PC-9 (cell line): Measurements from ENCODE around the gene ATG10. TPM values are rescaled to one million over a fixed set of nuclear protein-coding genes. Genes with fewer than 3 reads are reported as not detected.

Source experiments
- BruUV-seq: library from RNA; stranded (reverse); fragments of 400-500 nt; replicated peaks from 2 replicates; lab custom pipeline; 2021; lab: Mats Ljungman, UMichigan
- CTCF ChIA-PET: fragments of 300-600 bp; sonication (Branson Sonifier 250); formaldehyde crosslinking; loops from one replicate; lab custom pipeline; 2022; ENCODE audit warnings: antibody characterized with exemption; lab: Charles Lee
- POLR2A ChIA-PET: fragments of 300-600 bp; sonication (Branson Sonifier 250); formaldehyde crosslinking; loops from one replicate; lab custom pipeline; 2022; ENCODE audit warnings: antibody characterized with exemption; ENCODE audit not compliant: unreplicated experiment; lab: Charles Lee
- DNase-seq, 2 experiments: peaks; one replicate each; pipeline versions ENCODE4 v3.0.0 to v3.0.0-alpha.2; 2015 to 2022; ENCODE audit warnings: mixed read lengths in 1 of 2
- H2AFZ ChIP-seq: fragments of 200-600 bp; sonication (generic); 2 replicates; pipeline ENCODE4 v1.8.1; 2017; ENCODE audit warnings: antibody characterized with exemption
- H3F3A ChIP-seq: fragments of 200-600 bp; sonication (generic); 2 replicates; pipeline ENCODE4 v1.8.1; 2017; ENCODE audit warnings: antibody characterized with exemption, mild to moderate bottlenecking, low read depth; ENCODE audit not compliant: insufficient read depth
- H3K27ac ChIP-seq: fragments of 200-600 bp; sonication (generic); 2 replicates; pipeline ENCODE4 v1.6.1; 2016; ENCODE audit warnings: mixed run types
- H3K27me3 ChIP-seq: fragments of 200-600 bp; sonication (generic); 2 replicates; pipeline ENCODE4 v1.6.1; 2016; ENCODE audit warnings: low read depth, mixed run types; ENCODE audit not compliant: insufficient read depth
- H3K36me3 ChIP-seq: fragments of 200-600 bp; sonication (generic); 2 replicates; pipeline ENCODE4 v1.6.1; 2016; ENCODE audit warnings: low read depth, mixed run types
- H3K4me1 ChIP-seq: fragments of 200-600 bp; sonication (generic); replicated peaks from 2 replicates; pipeline ENCODE4 v1.6.1; 2016; ENCODE audit warnings: mixed run types; ENCODE audit not compliant: insufficient read depth
- H3K4me2 ChIP-seq: fragments of 200-600 bp; sonication (generic); 2 replicates; pipeline ENCODE4 v1.6.1; 2017; ENCODE audit warnings: mixed run types
- H3K4me3 ChIP-seq: fragments of 200-600 bp; sonication (generic); 2 replicates; pipeline ENCODE4 v1.6.1; 2016; ENCODE audit warnings: mixed run types
- H3K79me2 ChIP-seq: fragments of 200-600 bp; sonication (generic); 2 replicates; pipeline ENCODE4 v1.6.1; 2017; ENCODE audit warnings: low read depth, mixed run types
- H3K9me2 ChIP-seq: fragments of 200-600 bp; sonication (generic); 2 replicates; pipeline ENCODE4 v1.8.1; 2017; ENCODE audit warnings: mild to moderate bottlenecking; ENCODE audit not compliant: insufficient read depth
- H3K9me3 ChIP-seq: fragments of 200-600 bp; sonication (generic); 2 replicates; pipeline ENCODE4 v1.8.1; 2016; ENCODE audit warnings: low read depth; ENCODE audit not compliant: insufficient read depth
- H4K20me1 ChIP-seq: fragments of 200-600 bp; sonication (generic); 2 replicates; pipeline ENCODE4 v1.8.1; 2017; ENCODE audit not compliant: insufficient read depth
- EZH2 ChIP-seq: fragments of 200-600 bp; sonication (generic); IDR thresholded peaks from 2 replicates; pipeline ENCODE4 v1.8.0; 2017; ENCODE audit warnings: antibody characterized with exemption, low read depth
- intact Hi-C: fragments of 100-400 bp; cut with micrococcal nuclease; formaldehyde crosslinking; loops from one replicate; pipeline ENCODE4 v1.10.0; 2022; ENCODE audit not compliant: unreplicated experiment
- total RNA-seq: library from RNA; stranded (reverse); gene quantifications from 2 replicates; pipeline ENCODE4 v1.2.3, GENCODE V29; 2021
- TF ChIP-seq, protein P1 (sequence below): fragments of 200-600 bp; sonication (generic); conservative IDR thresholded peaks from 2 replicates; pipeline ENCODE4 v1.6.1; 2017; ENCODE audit warnings: mixed run types, antibody characterized with exemption, mild to moderate bottlenecking, moderate library complexity

The ATG10 gene
- total RNA-seq, 1 experiment from 2014 or later: 12.7 TPM

DNA sequence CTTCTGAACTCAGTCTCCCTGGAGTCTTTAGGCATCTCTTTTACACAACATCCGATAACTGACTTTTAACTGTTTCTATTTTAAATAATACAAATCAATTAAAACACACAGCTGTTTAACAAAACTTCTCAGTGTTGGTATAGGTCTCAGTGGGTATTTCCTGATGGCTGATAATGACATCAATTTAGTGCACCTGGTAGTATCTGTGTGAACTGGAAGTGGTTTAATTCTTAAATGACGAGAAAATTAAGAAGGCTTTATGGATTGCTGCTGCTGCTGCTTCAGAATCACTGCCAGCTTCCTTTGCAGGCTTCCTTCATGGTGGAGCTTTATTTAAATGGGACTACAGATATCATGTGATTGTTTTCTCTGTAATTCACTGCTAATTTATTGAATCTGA lies 214.0 kb downstream of the ATG10 start:
- POLR2A ChIA-PET: no interaction called here
- DNase-seq: no peak
- TF ChIP-seq, protein P1, sequence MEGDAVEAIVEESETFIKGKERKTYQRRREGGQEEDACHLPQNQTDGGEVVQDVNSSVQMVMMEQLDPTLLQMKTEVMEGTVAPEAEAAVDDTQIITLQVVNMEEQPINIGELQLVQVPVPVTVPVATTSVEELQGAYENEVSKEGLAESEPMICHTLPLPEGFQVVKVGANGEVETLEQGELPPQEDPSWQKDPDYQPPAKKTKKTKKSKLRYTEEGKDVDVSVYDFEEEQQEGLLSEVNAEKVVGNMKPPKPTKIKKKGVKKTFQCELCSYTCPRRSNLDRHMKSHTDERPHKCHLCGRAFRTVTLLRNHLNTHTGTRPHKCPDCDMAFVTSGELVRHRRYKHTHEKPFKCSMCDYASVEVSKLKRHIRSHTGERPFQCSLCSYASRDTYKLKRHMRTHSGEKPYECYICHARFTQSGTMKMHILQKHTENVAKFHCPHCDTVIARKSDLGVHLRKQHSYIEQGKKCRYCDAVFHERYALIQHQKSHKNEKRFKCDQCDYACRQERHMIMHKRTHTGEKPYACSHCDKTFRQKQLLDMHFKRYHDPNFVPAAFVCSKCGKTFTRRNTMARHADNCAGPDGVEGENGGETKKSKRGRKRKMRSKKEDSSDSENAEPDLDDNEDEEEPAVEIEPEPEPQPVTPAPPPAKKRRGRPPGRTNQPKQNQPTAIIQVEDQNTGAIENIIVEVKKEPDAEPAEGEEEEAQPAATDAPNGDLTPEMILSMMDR: no peak
- no peak for TF ChIP-seq EZH2

DNA sequence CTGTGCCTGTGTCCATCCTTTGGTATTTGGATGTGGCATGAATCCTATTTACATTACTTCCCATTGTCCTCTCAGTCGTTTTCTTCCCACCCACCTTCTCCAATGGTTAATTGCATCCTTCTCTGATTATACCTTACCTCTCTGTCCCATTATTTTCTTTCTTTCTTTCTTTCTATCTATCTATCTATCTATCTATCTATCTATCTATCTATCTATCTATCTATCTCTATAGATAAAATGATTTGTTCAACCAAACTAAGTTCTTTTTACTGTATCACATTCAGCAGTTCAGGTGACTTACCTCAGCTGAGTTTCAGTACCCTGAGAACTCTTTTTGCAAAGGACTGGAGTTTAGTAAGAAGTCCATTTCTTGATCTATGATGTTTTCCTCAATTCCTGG lies 225.7 kb downstream of the ATG10 start:
- Histone ChIP-seq H3F3A (no peaks in the 10 kb centered on the region), H4K20me1 (no peaks in the 10 kb centered on the region; the same call in 1 of the 2 replicates), H3K36me3 (no peaks in the 10 kb centered on the region), H3K4me3 (no peak overlapping the region), H3K27ac (no peak overlapping the region), H3K27me3 (no peaks in the 10 kb centered on the region), H3K4me2 (no peak overlapping the region), H2AFZ (no peak overlapping the region), H3K79me2 (no peaks in the 10 kb centered on the region), H3K4me1 (no peaks in the 10 kb centered on the region), H3K9me3 (no peaks in the 10 kb centered on the region), H3K9me2 (no peaks in the 10 kb centered on the region)
- no peak for DNase-seq
- intact Hi-C loops: no loop called here
- CTCF ChIA-PET: no interaction called here
- TF ChIP-seq, protein P1: no peak
- no peak for TF ChIP-seq EZH2
- POLR2A ChIA-PET: no interaction called here
- no TSS peak for BruUV-seq

More for the DNA sequence above, 214.0 kb downstream of the ATG10 start:
- H3K9me2 ChIP-seq: no peaks in the 10 kb centered on the region
- no peak overlapping the region for H2AFZ ChIP-seq
- H3K4me3 ChIP-seq: no peak overlapping the region
- H3K79me2 ChIP-seq: no peaks in the 10 kb centered on the region
- H3K27ac ChIP-seq: no peak overlapping the region
- no peaks in the 10 kb centered on the region for H3K36me3 ChIP-seq
- no peaks in the 10 kb centered on the region for H3K4me1 ChIP-seq
- no peaks in the 10 kb centered on the region for H3K9me3 ChIP-seq
- intact Hi-C loops: no loop called here
- CTCF ChIA-PET: no interaction called here
- no peaks in the 10 kb centered on the region for H3K27me3 ChIP-seq
- H3K4me2 ChIP-seq: no peak overlapping the region
- no peaks in the 10 kb centered on the region for H3F3A ChIP-seq
- no peaks in the 10 kb centered on the region for H4K20me1 ChIP-seq
- BruUV-seq: no TSS peak

DNA sequence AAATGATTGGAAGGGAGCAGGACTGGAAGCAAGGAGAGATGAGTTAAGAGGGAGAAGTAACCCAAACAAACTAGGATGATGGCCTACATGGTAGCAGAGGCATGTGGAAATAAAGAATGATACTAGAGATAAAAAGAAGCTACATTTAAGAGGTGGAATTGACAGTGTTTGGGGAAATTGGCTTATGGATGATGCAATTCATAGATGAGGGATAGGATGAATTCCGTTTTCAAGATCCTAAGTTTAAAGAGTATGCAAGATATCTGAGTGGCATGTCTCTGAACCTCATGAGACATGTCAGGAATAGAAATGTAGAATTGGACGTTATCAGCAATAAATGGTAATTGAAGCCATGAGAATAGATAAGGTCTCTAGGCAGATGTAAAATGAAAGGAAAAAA lies 232.7 kb downstream of the ATG10 start:
- TF ChIP-seq, protein P1: no peak
- no peak for TF ChIP-seq EZH2
- Histone ChIP-seq H3K36me3 (no peaks in the 10 kb centered on the region), H3F3A (no peaks in the 10 kb centered on the region), H2AFZ (no peak overlapping the region), H4K20me1 (no peaks in the 10 kb centered on the region), H3K79me2 (no peaks in the 10 kb centered on the region), H3K9me3 (no peaks in the 10 kb centered on the region), H3K27ac (no peak overlapping the region), H3K4me1 (no peaks in the 10 kb centered on the region), H3K9me2 (no peaks in the 10 kb centered on the region), H3K4me3 (no peak overlapping the region), H3K27me3 (no peaks in the 10 kb centered on the region), H3K4me2 (no peak overlapping the region)
- no peak for DNase-seq
- intact Hi-C loops: no loop called here
- ChIA-PET CTCF (no interaction called here), POLR2A (no interaction called here)
- BruUV-seq: no TSS peak
